Upper lobe of left lung (tissue), 4 donors: Measurements from ENCODE around the gene PAPLN.

ENCODE experiments used
- EP300 ChIP-seq, 4 donors: sonication (generic); formaldehyde crosslinking; IDR thresholded peaks; one replicate each; pipeline ENCODE4 v1.5.1; 2017; ENCODE audit warnings: antibody characterized with exemption in 4 of 4, control low read depth in 2 of 4
- POLR2AphosphoS5 ChIP-seq, 2 donors: sonication (generic); formaldehyde crosslinking; IDR thresholded peaks; one replicate each; pipeline ENCODE4 v1.5.1; 2017; ENCODE audit warnings: antibody characterized with exemption in 2 of 2
- TF ChIP-seq, protein P1 (sequence below), 6 experiments: fragments of 450-650 bp in 4 of 6; fragments of 200-600 bp in 2 of 6; sonication (generic) in 2 of 6; IDR thresholded peaks; one replicate each; pipeline ENCODE4 v1.5.1; 2016 to 2019; ENCODE audit warnings: antibody characterized with exemption in 6 of 6

DNA sequence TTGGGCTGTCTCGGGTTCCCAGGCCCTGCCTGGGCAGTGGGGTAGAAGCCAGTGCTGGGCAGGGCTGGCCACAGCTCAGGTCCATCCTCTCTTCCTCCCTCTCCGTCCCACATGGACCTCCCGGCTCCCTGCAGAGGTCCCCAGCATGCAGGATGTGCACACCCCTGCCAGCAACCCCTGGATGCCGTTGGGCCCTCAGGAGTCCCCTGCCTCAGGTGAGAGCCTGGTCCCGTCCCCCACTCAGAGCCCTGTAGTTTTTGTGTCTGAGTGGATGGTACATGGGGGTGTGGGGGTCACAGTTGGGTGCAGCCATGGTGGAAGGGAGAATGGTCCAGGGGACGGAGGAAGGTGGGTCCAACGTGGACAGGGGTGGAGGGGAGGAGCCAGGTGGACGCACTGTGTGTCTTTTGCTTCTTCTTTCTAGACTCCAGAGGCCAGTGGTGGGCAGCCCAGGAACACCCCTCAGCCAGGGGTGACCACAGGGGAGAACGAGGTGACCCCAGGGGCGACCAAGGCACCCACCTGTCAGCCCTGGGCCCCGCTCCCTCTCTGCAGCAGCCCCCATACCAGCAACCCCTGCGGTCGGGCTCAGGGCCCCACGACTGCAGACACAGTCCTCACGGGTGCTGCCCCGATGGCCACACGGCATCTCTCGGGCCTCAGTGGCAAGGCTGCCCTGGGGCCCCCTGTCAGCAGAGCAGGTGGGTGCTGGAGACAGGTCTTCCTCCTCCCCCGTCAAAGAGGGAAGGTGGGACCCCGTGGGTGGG is 21.7 kb downstream of the PAPLN start:
- no peak for TF ChIP-seq EP300 (IDR thresholded peaks at IDR 0.05)
- TF ChIP-seq, protein P1, sequence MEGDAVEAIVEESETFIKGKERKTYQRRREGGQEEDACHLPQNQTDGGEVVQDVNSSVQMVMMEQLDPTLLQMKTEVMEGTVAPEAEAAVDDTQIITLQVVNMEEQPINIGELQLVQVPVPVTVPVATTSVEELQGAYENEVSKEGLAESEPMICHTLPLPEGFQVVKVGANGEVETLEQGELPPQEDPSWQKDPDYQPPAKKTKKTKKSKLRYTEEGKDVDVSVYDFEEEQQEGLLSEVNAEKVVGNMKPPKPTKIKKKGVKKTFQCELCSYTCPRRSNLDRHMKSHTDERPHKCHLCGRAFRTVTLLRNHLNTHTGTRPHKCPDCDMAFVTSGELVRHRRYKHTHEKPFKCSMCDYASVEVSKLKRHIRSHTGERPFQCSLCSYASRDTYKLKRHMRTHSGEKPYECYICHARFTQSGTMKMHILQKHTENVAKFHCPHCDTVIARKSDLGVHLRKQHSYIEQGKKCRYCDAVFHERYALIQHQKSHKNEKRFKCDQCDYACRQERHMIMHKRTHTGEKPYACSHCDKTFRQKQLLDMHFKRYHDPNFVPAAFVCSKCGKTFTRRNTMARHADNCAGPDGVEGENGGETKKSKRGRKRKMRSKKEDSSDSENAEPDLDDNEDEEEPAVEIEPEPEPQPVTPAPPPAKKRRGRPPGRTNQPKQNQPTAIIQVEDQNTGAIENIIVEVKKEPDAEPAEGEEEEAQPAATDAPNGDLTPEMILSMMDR (IDR thresholded peaks at IDR 0.05), result no peak
- TF ChIP-seq POLR2AphosphoS5 (IDR thresholded peaks at IDR 0.05), result no peak
